ENCODE data around the gene TMUB2.

Gene TMUB2

GRCh38 chr17:44214230-44214494 lies 27.4 kb downstream of the TMUB2 start:
- H3K27me3 ChIP-seq (ENCODE audit: insufficient read depth, low read length) = no peaks in the 10 kb centered on the region
- H3K27ac ChIP-seq (ENCODE audit: low read depth, low read length) = no peak overlapping the region
- no peak overlapping the region for H3K4me3 ChIP-seq (ENCODE audit: low read depth, low read length)
- H3K4me1 ChIP-seq (ENCODE audit: control insufficient read depth, insufficient read depth, low read length, unreplicated experiment) = peaks cover 33% of the 10 kb centered on the region
- peaks cover 37% of the 10 kb centered on the region for H3K36me3 ChIP-seq (ENCODE audit: insufficient read depth, low read length)
- H3K79me2 ChIP-seq (ENCODE audit: control insufficient read depth, insufficient read depth, low read length, unreplicated experiment) = peaks cover 22% of the 10 kb centered on the region
- H2AFZ ChIP-seq (ENCODE audit: low read length, unreplicated experiment) = no peak overlapping the region

DNA sequence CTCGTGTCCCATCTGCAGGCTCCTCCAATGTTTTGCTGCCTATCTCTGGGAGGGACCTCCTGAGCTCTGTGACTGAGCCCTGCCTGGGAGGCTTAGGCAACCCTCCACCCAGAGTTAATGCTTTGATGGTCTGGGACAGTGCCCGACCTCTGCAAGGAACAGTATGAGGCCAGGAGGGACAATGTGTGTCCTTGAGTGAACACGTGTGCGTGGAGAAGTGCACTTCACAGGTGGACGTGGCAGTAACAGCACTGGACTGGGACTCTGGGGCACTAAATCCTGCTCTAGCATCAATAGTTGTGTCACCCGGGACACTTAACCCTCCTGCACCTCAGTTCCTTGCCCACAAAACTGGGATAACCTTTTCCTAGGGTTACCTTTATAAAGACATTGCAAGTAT lies 28.1 kb downstream of the TMUB2 start:
- H2AFZ ChIP-seq (ENCODE audit: low read length, unreplicated experiment) = no peak overlapping the region
- peaks cover 22% of the 10 kb centered on the region for H3K79me2 ChIP-seq (ENCODE audit: control insufficient read depth, insufficient read depth, low read length, unreplicated experiment)
- H3K27ac ChIP-seq (ENCODE audit: low read depth, low read length) = no peak overlapping the region
- peaks cover 30% of the 10 kb centered on the region for H3K36me3 ChIP-seq (ENCODE audit: insufficient read depth, low read length)
- no peaks in the 10 kb centered on the region for H3K27me3 ChIP-seq (ENCODE audit: insufficient read depth, low read length)
- H3K4me3 ChIP-seq (ENCODE audit: low read depth, low read length) = no peak overlapping the region
- peaks cover 26% of the 10 kb centered on the region for H3K4me1 ChIP-seq (ENCODE audit: control insufficient read depth, insufficient read depth, low read length, unreplicated experiment)

DNA sequence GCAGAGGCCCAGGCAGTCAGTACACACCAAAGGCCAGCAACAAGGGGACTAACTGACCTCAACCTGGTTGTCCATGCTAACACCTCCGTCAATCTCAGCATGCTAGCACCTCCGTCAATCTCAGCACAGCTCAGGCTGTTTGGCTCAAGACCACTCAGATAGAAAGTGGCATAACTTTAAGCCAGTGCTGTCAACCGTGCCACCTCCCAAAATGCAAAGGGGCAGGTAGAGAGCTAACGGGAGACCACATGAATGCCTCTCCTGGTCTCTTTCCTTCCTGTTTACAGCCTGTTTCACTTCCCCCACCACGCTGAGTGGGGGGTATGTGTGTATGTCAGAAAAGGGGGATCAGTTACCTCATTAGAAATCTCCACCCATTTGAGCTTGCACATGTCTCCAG lies 29.4 kb downstream of the TMUB2 start:
- Histone ChIP-seq H3K4me3 (ENCODE audit: low read depth, low read length) (no peak overlapping the region), H3K79me2 (ENCODE audit: control insufficient read depth, insufficient read depth, low read length, unreplicated experiment) (peaks cover 28% of the 10 kb centered on the region), H3K27me3 (ENCODE audit: insufficient read depth, low read length) (no peaks in the 10 kb centered on the region), H3K4me1 (ENCODE audit: control insufficient read depth, insufficient read depth, low read length, unreplicated experiment) (peaks cover 17% of the 10 kb centered on the region), H3K27ac (ENCODE audit: low read depth, low read length) (no peak overlapping the region), H3K36me3 (ENCODE audit: insufficient read depth, low read length) (peaks cover 30% of the 10 kb centered on the region), H2AFZ (ENCODE audit: low read length, unreplicated experiment) (no peak overlapping the region)

GRCh38 chr17:44216694-44217093 lies 29.9 kb downstream of the TMUB2 start:
- H3K79me2 ChIP-seq (ENCODE audit: control insufficient read depth, insufficient read depth, low read length, unreplicated experiment) = peaks cover 28% of the 10 kb centered on the region
- no peak overlapping the region; the same call in 1 of the 2 replicates for H3K4me3 ChIP-seq (ENCODE audit: low read depth, low read length)
- peaks cover 30% of the 10 kb centered on the region for H3K36me3 ChIP-seq (ENCODE audit: insufficient read depth, low read length)
- no peak overlapping the region for H3K27ac ChIP-seq (ENCODE audit: low read depth, low read length)
- no peak overlapping the region for H2AFZ ChIP-seq (ENCODE audit: low read length, unreplicated experiment)
- H3K27me3 ChIP-seq (ENCODE audit: insufficient read depth, low read length) = no peaks in the 10 kb centered on the region
- H3K4me1 ChIP-seq (ENCODE audit: control insufficient read depth, insufficient read depth, low read length, unreplicated experiment) = peaks cover 17% of the 10 kb centered on the region

- Histone ChIP-seq H3K27me3 (ENCODE audit: insufficient read depth, low read length) (no peaks in the 10 kb centered on the region), H3K4me1 (ENCODE audit: control insufficient read depth, insufficient read depth, low read length, unreplicated experiment) (peaks cover 22% of the 10 kb centered on the region), H3K27ac (ENCODE audit: low read depth, low read length) (peak overlapping the region; percentile 31), H3K36me3 (ENCODE audit: insufficient read depth, low read length) (peaks cover 30% of the 10 kb centered on the region), H3K4me3 (ENCODE audit: low read depth, low read length) (peak overlapping the region; percentile 91), H2AFZ (ENCODE audit: low read length, unreplicated experiment) (no peak overlapping the region), H3K79me2 (ENCODE audit: control insufficient read depth, insufficient read depth, low read length, unreplicated experiment) (peaks cover 28% of the 10 kb centered on the region)
Measured at GRCh38 chr17:44217738-44218343, 31.1 kb downstream of the TMUB2 start.

GRCh38 chr17:44218344-44219107 lies 31.8 kb downstream of the TMUB2 start:
- Histone ChIP-seq H2AFZ (ENCODE audit: low read length, unreplicated experiment) (no peak overlapping the region), H3K36me3 (ENCODE audit: insufficient read depth, low read length) (peaks cover 30% of the 10 kb centered on the region), H3K27ac (ENCODE audit: low read depth, low read length) (peak overlapping the region; percentile 86), H3K4me3 (ENCODE audit: low read depth, low read length) (peak overlapping the region; percentile 91), H3K79me2 (ENCODE audit: control insufficient read depth, insufficient read depth, low read length, unreplicated experiment) (peaks cover 28% of the 10 kb centered on the region), H3K4me1 (ENCODE audit: control insufficient read depth, insufficient read depth, low read length, unreplicated experiment) (peaks cover 28% of the 10 kb centered on the region), H3K27me3 (ENCODE audit: insufficient read depth, low read length) (no peaks in the 10 kb centered on the region)

GRCh38 chr17:44219108-44219615 lies 32.4 kb downstream of the TMUB2 start:
- H3K27ac ChIP-seq (ENCODE audit: low read depth, low read length) = peak overlapping the region; percentile 86
- no peaks in the 10 kb centered on the region for H3K27me3 ChIP-seq (ENCODE audit: insufficient read depth, low read length)
- peak overlapping the region; percentile 8 for H2AFZ ChIP-seq (ENCODE audit: low read length, unreplicated experiment)
- peaks cover 26% of the 10 kb centered on the region for H3K36me3 ChIP-seq (ENCODE audit: insufficient read depth, low read length)
- H3K4me3 ChIP-seq (ENCODE audit: low read depth, low read length) = peak overlapping the region; percentile 91
- H3K79me2 ChIP-seq (ENCODE audit: control insufficient read depth, insufficient read depth, low read length, unreplicated experiment) = peaks cover 28% of the 10 kb centered on the region
- H3K4me1 ChIP-seq (ENCODE audit: control insufficient read depth, insufficient read depth, low read length, unreplicated experiment) = peaks cover 35% of the 10 kb centered on the region

DNA sequence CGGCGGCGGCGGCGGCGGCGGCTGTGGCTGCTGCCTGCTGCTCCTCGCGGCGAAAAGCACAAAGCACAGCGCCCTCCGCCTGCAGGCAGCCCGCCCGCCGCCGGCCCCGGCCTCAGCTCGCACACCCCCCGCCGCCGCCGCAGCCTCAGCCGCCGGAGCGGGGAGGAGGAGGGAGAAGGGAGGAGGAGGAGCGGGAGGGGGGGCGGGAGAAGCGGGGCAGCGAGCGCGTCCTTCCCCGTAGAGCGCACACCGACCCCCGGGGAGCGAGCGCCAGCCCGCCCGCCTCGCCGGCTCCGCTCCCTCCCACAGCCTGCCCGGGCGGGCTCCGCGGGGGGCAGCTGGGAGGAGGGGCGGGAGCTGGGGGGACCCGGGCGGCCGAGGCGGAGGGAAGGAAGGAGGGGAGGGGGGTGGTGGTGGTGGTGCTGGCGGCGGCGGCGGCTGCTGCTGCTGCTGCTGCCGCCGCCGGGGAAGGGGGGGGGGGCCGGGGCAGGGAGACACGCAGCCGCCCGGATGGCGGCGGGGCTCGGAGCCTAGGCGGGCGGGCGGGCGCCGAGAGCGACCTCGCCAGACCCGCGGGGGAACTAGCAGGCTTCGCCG lies 32.9 kb downstream of the TMUB2 start, which contains the start of gene UBTF:
Gene UBTF (minus strand): TSS at position 60 of the 597 bp plus-strand sequence. CDS start 1,446 bp downstream, outside the sequence.
- peak within 1 kb of the TSS; percentile 86 for H3K27ac ChIP-seq (ENCODE audit: low read depth, low read length)
- H3K4me1 ChIP-seq (ENCODE audit: control insufficient read depth, insufficient read depth, low read length, unreplicated experiment) = peaks cover 35% of the 10 kb centered on the region
- peaks cover 28% of the 10 kb centered on the region for H3K79me2 ChIP-seq (ENCODE audit: control insufficient read depth, insufficient read depth, low read length, unreplicated experiment)
- peak within 1 kb of the TSS; percentile 91 for H3K4me3 ChIP-seq (ENCODE audit: low read depth, low read length)
- peaks cover 22% of the 10 kb centered on the region for H3K36me3 ChIP-seq (ENCODE audit: insufficient read depth, low read length)
- H3K27me3 ChIP-seq (ENCODE audit: insufficient read depth, low read length) = no peaks in the 10 kb centered on the region
- peak within 1 kb of the TSS; percentile 59 for H2AFZ ChIP-seq (ENCODE audit: low read length, unreplicated experiment)

GRCh38 chr17:44220213-44221083 lies 33.7 kb downstream of the TMUB2 start:
- Histone ChIP-seq H3K36me3 (ENCODE audit: insufficient read depth, low read length) (peaks cover 14% of the 10 kb centered on the region), H3K79me2 (ENCODE audit: control insufficient read depth, insufficient read depth, low read length, unreplicated experiment) (peaks cover 28% of the 10 kb centered on the region), H3K27ac (ENCODE audit: low read depth, low read length) (peak overlapping the region; percentile 63), H2AFZ (ENCODE audit: low read length, unreplicated experiment) (peak overlapping the region; percentile 59), H3K4me1 (ENCODE audit: control insufficient read depth, insufficient read depth, low read length, unreplicated experiment) (peaks cover 35% of the 10 kb centered on the region), H3K4me3 (ENCODE audit: low read depth, low read length) (peak overlapping the region; percentile 91), H3K27me3 (ENCODE audit: insufficient read depth, low read length) (no peaks in the 10 kb centered on the region)
